HG02938 (cell line): Measurements from ENCODE around the gene CAT.

ENCODE experiments used
- ATAC-seq: cut with Tn5 transposase; IDR thresholded peaks from one replicate; pipeline ENCODE4 v1.9.1; 2021; ENCODE audit warnings: mild to moderate bottlenecking, moderate library complexity; ENCODE audit not compliant: unreplicated experiment

The CAT gene

DNA sequence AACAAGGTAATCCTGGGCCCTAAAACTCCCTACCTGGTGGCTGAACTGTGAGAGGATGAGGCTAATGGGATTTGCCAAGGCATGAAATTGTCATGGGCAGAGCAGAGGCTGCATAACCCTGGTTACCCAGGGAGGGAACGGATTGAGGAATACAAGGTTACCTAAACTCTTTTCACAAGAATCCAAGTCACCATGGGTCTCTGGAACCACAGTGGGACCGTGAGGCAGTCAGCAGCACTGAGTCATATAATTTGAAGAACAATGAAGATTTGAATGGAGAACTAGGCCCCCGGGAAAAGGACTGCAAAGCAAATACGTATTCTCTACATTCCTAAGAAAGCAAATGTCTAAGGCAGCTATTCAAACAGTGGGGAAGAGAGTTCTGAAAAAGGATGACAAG is 19.8 kb downstream of the CAT start:
- no peak for ATAC-seq

DNA sequence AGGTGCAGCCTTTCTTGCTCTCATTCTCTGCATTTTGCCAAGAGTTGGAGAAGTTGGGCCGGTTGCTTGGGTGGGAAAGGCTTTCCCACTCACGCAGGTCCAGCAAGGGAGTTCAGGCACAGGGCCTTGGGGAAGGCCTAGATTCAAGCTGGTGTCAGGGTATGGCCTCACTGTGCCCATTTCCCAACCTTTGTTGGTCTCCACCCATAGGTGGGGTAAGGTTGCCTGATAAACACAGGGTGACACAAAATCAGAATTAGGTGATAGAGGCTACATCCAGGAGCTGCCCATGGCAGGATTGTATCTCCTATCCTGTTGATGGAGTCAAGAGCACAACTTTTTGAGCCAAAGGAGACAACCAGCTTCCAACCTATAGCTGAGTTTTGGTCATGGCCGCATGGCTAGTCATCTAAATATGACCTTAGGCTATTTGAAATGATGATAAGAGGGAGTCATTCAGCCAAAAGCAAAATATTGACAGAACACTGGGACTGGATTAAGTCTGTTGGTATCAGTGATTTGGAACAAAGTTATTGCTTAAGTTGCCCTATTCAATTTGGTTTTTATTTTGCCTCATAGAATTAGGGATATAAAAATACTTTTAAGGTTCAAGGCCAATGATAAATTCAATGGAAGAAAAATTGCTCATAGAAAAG is 20.9 kb downstream of the CAT start:
- no peak for ATAC-seq

GRCh38 chr11:34460278-34460677 is 21.5 kb downstream of the CAT start:
- ATAC-seq = no peak

- no peak for ATAC-seq
Observed at GRCh38 chr11:34461215-34461614, 22.5 kb downstream of the CAT start.

- ATAC-seq = no peak
Observed at GRCh38 chr11:34464591-34465051, 25.9 kb downstream of the CAT start.

DNA sequence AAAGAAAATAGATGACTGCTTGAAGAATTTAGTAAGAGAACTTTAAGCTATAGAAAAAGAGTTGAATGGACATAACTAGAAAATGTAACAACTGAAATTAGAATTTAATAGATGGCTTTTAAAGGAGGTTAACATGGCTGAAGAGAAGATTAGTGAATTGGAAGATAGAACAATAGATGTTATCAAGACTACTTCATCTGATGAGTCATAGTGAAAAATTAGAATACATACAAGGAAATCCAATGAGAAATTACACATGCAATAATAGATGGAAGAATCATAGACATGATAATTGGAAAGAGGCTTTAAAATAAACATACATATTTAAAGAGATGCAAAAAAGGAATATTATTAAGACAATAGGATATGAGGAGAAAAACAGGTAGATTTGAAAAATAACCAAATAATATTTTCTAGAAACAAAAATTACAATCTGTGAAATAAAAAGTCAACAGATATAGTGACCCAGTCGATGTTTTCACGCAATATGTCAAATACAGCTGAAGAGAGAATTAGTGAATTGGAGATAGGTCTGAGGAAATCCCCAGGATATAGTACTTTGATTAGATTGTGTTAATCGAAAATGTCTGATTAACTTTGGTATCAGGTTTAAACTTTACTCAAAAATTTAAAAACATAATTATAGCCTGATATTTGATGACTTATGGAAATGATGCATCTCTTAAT is 28.2 kb downstream of the CAT start:
- ATAC-seq = no peak

DNA sequence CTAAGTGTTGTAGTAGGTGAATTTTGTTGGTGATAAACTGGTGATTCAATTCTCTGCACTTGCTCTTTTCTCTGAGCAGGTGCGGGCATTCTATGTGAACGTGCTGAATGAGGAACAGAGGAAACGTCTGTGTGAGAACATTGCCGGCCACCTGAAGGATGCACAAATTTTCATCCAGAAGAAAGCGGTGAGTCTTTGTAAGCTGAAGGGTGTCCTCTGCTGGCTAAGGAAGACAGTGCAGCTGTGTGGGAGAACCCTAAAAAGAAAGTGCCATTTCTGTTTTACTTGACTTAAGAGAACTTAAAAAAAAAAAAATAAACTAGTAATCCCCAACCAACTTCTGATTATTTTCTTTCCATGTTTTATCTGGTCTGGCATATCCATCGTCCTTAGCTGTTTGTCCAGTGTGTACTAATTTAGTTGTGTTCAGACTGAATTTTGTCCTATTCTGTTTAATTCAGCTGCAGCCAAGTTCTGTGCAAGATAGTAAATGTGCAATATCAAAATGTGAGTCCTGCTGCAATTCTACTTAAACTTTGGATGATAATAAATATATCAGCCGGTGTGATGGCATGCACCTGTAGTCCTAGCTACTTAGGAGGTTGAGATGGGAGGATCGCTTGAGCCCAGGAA is 29.6 kb downstream of the CAT start:
- no peak for ATAC-seq

DNA sequence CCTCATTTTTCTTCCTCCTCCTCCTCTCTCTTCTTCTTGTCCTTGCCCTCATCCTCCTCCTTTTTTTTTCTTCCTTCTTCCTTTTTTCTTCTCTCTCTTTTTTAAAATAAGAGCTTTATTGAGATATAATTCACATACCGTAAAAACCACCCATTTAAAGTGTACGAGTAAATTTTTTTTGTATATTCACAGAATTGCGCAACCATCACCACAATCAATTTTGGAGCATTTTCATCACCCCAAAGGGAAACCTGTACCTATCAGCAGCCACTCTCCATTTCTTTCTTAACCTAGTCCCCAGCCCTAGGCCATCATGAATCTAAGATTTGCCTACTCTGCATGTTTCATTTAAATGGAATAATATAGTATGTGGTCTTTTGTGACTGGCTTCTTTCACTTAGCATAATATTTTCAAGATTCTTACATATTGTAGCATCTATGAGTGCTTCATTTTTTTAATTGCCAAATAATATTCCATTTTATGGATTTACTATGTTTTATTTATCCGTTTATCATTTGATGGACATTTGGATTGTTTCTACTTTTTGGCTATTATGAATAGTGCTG is 35.0 kb downstream of the CAT start:
- no peak for ATAC-seq

DNA sequence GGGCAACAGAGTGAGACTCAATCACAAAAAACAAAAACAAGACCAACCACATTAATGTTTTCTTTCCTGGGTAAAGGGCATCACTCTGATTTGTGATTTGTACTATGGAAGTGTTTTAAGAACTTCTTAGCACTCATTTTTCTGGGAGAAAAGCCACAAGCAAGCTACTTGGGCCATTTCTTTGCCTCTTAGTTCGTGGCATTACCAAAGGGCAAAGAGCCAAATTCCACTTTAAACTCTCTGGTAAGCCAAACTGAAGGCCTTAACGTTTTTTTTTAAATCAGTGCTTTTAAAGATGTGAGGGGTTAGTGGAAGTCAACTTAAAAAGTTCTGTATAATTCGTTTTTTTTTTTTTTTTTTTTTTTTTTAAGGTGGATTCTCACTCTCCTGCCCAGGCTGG is 36.9 kb downstream of the CAT start:
- ATAC-seq = no peak

GRCh38 chr11:34476849-34477248 is 38.1 kb downstream of the CAT start:
- no peak for ATAC-seq

GRCh38 chr11:34478845-34479663 is 40.3 kb downstream of the CAT start:
- no peak for ATAC-seq

GRCh38 chr11:34480314-34480713 is 41.6 kb downstream of the CAT start:
- no peak for ATAC-seq

GRCh38 chr11:34481307-34481706 is 42.6 kb downstream of the CAT start:
- no peak for ATAC-seq

GRCh38 chr11:34483106-34483874 is 44.6 kb downstream of the CAT start:
- no peak for ATAC-seq

- no peak for ATAC-seq
Observed at GRCh38 chr11:34487430-34487829, 48.7 kb downstream of the CAT start.

- no peak for ATAC-seq
Observed at GRCh38 chr11:34488855-34489557, 50.3 kb downstream of the CAT start.

- no peak for ATAC-seq
Observed at GRCh38 chr11:34490304-34490703, 51.6 kb downstream of the CAT start.

DNA sequence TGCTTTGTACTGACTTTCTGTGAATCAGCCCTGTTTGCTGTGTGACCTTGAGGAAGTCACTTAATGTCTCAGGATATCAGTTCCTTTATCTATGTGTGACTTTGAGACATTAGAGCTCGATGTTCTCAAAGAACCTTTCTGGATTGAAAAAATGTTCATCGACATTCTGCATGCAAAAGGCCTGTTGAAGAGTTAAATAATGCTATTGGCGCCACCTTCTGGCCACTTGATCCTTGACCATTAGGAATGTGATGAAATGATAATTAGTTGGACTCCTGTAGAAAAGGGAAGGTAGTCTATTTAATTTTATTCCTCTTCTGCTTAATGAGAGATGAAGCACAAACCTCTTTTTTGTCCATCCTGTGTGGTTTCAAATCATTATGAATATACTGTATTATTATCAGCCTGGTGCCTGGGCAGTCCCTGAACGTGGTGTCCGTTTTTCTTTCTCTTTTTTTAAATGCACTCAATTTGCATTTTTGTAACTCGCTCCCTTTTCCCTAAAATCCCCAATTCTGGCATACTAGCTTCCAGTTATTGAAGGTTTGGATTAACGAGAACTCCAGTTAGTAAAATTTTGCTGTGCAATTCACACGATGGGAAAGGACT is 54.2 kb downstream of the CAT start:
- no peak for ATAC-seq

DNA sequence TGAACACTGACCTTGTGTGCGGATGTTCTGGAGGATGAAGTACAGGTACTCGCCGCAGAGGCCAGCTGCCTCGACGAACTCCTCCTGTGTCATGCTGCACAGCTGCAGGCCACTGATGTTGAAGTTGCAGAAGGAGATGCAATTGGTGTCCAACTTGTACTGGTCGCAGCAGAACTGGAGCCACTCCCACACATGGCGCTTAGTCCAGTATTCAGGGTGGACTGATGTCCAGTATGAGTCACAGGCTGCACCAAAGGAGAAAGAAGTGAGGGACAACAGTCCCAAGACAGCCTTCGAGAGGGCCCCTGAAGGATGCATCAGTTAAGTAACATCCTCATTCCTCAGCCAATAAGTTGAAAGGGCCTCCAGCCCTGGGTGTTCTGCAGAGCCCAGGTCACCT is 54.7 kb downstream of the CAT start:
- ATAC-seq = no peak
